Endothelial cell of umbilical vein (primary cell): ENCODE measurements around the gene ZNF516. TPM values are rescaled to one million over a fixed set of nuclear protein-coding genes. Genes with fewer than 3 reads are reported as not detected.

Experiments
- BruUV-seq: library from RNA; stranded (reverse); fragments of 400-500 nt; replicated peaks from 2 replicates; lab custom pipeline; 2021; lab: Mats Ljungman, UMichigan
- CTCF ChIA-PET: fragments of 300-600, 350-600 bp; sonication (Branson Sonifier 250); formaldehyde crosslinking; loops from one replicate; lab custom pipeline; 2021; ENCODE audit warnings: antibody characterized with exemption, inconsistent platforms; lab: Charles Lee
- POLR2A ChIA-PET: fragments of 300-600, 350-600 bp; sonication (Branson Sonifier 250); formaldehyde crosslinking; loops from one replicate; lab custom pipeline; 2021; ENCODE audit warnings: antibody characterized with exemption, inconsistent platforms; lab: Charles Lee
- DNase-seq: peaks from one replicate; pipeline ENCODE4 v3.0.0-alpha.2; 2011; ENCODE audit warnings: low read depth, low spot score
- FAIRE-seq: peaks from 2 replicates; lab custom pipeline; 2011; peaks lifted over from hg19 to GRCh38; lab: Jason Lieb, UNC
- H2AFZ ChIP-seq: 2 replicates; pipeline ENCODE4 v1.6.0; 2012; ENCODE audit warnings: low read depth, low read length, control low read depth, inconsistent platforms
- H3K27ac ChIP-seq: 2 replicates; pipeline ENCODE4 v1.5.1; 2011; ENCODE audit warnings: low read depth, mild to moderate bottlenecking, control low read depth, low read length, moderate library complexity; ENCODE audit not compliant: insufficient read depth
- H3K27me3 ChIP-seq, 2 experiments: 2 replicates each; pipeline versions ENCODE4 v1.6.0 to v1.6.1; 2011; ENCODE audit warnings: low read length in 2 of 2, mixed read lengths in 1 of 2; ENCODE audit not compliant: control insufficient read depth in 2 of 2, insufficient read depth in 2 of 2
- H3K36me3 ChIP-seq, 2 experiments: 2 replicates in 1 of 2; 3 replicates in 1 of 2; pipeline ENCODE4 v1.5.1; 2011; ENCODE audit warnings: low read length in 2 of 2, mild to moderate bottlenecking in 1 of 2, moderate library complexity in 1 of 2; ENCODE audit not compliant: control insufficient read depth in 2 of 2, insufficient read depth in 2 of 2; ENCODE audit errors: extremely low read depth in 1 of 2
- H3K4me1 ChIP-seq: 3 replicates; pipeline ENCODE4 v1.5.1; 2011; ENCODE audit warnings: mild to moderate bottlenecking, low read length; ENCODE audit not compliant: control insufficient read depth, insufficient read depth; ENCODE audit errors: extremely low read depth
- H3K4me2 ChIP-seq: 2 replicates; pipeline ENCODE4 v1.6.1; 2011; ENCODE audit warnings: low read length, control low read depth, mixed read lengths; ENCODE audit not compliant: insufficient read depth
- H3K4me3 ChIP-seq, 3 experiments: fragments of 200-600 bp in 1 of 3; sonication (generic), shearing (Covaris generic) in 1 of 3; replicated peaks in 1 of 3; 2 replicates each; pipeline ENCODE4 v1.5.1; 2011 to 2016; ENCODE audit warnings: control low read depth in 3 of 3, low read length in 3 of 3, mild to moderate bottlenecking in 2 of 3, inconsistent platforms in 1 of 3, low read depth in 1 of 3, moderate library complexity in 1 of 3; ENCODE audit not compliant: insufficient read depth in 1 of 3
- H3K79me2 ChIP-seq: 2 replicates; pipeline ENCODE4 v1.6.0; 2012; ENCODE audit warnings: low read length, inconsistent platforms; ENCODE audit not compliant: control insufficient read depth, insufficient read depth
- H3K9ac ChIP-seq: replicated peaks from 2 replicates; pipeline ENCODE3; 2011; ENCODE audit warnings: low read length, control low read depth; ENCODE audit not compliant: insufficient read depth; ENCODE audit errors: extremely low read depth
- H3K9me1 ChIP-seq: replicated peaks from 3 replicates; pipeline ENCODE4 v1.6.0; 2011; ENCODE audit warnings: mild to moderate bottlenecking, low read length; ENCODE audit not compliant: control insufficient read depth, insufficient read depth; ENCODE audit errors: extremely low read depth
- H3K9me3 ChIP-seq: replicated peaks from 2 replicates; pipeline ENCODE4 v1.5.1; 2012; ENCODE audit warnings: low read length, inconsistent platforms; ENCODE audit not compliant: control insufficient read depth, insufficient read depth
- H4K20me1 ChIP-seq: replicated peaks from 2 replicates; pipeline ENCODE3; 2011; ENCODE audit warnings: mild to moderate bottlenecking, low read length; ENCODE audit not compliant: control insufficient read depth, insufficient read depth; ENCODE audit errors: extremely low read depth
- EZH2 ChIP-seq: IDR thresholded peaks from 2 replicates; pipeline ENCODE4 v1.6.1; 2012; ENCODE audit warnings: borderline replicate concordance, low read depth, mild to moderate bottlenecking, moderate library complexity, low read length, inconsistent platforms; ENCODE audit not compliant: severe bottlenecking
- FOS ChIP-seq: IDR thresholded peaks from 2 replicates; pipeline ENCODE4 v1.6.1; 2011; ENCODE audit warnings: mild to moderate bottlenecking, low read length, moderate library complexity, borderline replicate concordance; ENCODE audit not compliant: insufficient read depth
- GATA2 ChIP-seq: IDR thresholded peaks from 2 replicates; pipeline ENCODE4 v1.7.0; 2011; ENCODE audit warnings: low read depth, mild to moderate bottlenecking, moderate library complexity, mixed read lengths, low read length; ENCODE audit not compliant: insufficient read length, insufficient read depth
- JUN ChIP-seq: IDR thresholded peaks from 2 replicates; pipeline ENCODE4 v1.6.1; 2011; ENCODE audit warnings: borderline replicate concordance, low read depth; ENCODE audit not compliant: insufficient read length, insufficient read depth
- MYC ChIP-seq: IDR thresholded peaks from one replicate; pipeline ENCODE4 v1.6.1; 2011; ENCODE audit warnings: mild to moderate bottlenecking, low read depth, low read length
- POLR2AphosphoS5 ChIP-seq: IDR thresholded peaks from 2 replicates; pipeline ENCODE4 v1.6.1; 2012; ENCODE audit warnings: low read depth, mild to moderate bottlenecking, control low read depth, low read length, moderate library complexity; ENCODE audit not compliant: insufficient read depth
- dilution Hi-C: fragments of 300-500 bp; cut with MboI; formaldehyde crosslinking; loops from one replicate; pipeline ENCODE4 v1.15.0; 2019; ENCODE audit warnings: low sequenced_read_pairs; ENCODE audit not compliant: extremely low pct_ligation_motif_present
- intact Hi-C: fragments of 100-400 bp; cut with micrococcal nuclease; formaldehyde crosslinking; loops from one replicate; pipeline ENCODE4 v1.10.0; 2022
- polyA plus RNA-seq, 4 experiments: library from polyadenylated mRNA; depleted of rRNA in 3 of 4; stranded (reverse) in 3 of 4; unstranded in 1 of 4; fragments of >200 nt; gene quantifications; 2 replicates each; pipeline versions ENCODE4 v1.2.1 to v1.2.3, GENCODE V29; 2011 to 2012; ENCODE audit warnings: missing spikeins in 1 of 4
- total RNA-seq: library from RNA; stranded (reverse); gene quantifications from 2 replicates; pipeline ENCODE4 v1.2.3, GENCODE V29; 2021
- TF ChIP-seq, protein P1 (sequence below): IDR thresholded peaks from 2 replicates; pipeline ENCODE4 v1.6.1; 2011; ENCODE audit not compliant: insufficient read depth, insufficient read length

Gene ZNF516
- total and polyA plus RNA-seq, 2 donors (not counting 3 experiments of a cell fraction or from before 2014, with no cell fraction given): 3.6 to 19.1 TPM

- no peaks in the 10 kb centered on the region for H3K9me3 ChIP-seq
- intact Hi-C loops: no loop called here
- peaks cover 5% of the 10 kb centered on the region for H3K79me2 ChIP-seq
- no peaks in the 10 kb centered on the region for H3K27me3 ChIP-seq
- no peak overlapping the region for H3K4me2 ChIP-seq
- no peak overlapping the region for H2AFZ ChIP-seq
- no peak overlapping the region for H3K27ac ChIP-seq
- TF ChIP-seq POLR2AphosphoS5: no peak
- TF ChIP-seq FOS: no peak
- no peak for TF ChIP-seq EZH2
- no peak for TF ChIP-seq GATA2
- H3K4me3 ChIP-seq: no peak overlapping the region
- H4K20me1 ChIP-seq: no peaks in the 10 kb centered on the region
- no peak overlapping the region for H3K9ac ChIP-seq
- no TSS peak for BruUV-seq
- H3K36me3 ChIP-seq: no peaks in the 10 kb centered on the region
- FAIRE-seq: no peak
- ChIA-PET POLR2A (no interaction called here), CTCF (no interaction called here)
- dilution Hi-C loops: no loop called here
- no peak for DNase-seq
- no peaks in the 10 kb centered on the region for H3K4me1 ChIP-seq
- no peaks in the 10 kb centered on the region for H3K9me1 ChIP-seq
Measured at GRCh38 chr18:76467371-76468190, 27.5 kb downstream of the ZNF516 start.

DNA sequence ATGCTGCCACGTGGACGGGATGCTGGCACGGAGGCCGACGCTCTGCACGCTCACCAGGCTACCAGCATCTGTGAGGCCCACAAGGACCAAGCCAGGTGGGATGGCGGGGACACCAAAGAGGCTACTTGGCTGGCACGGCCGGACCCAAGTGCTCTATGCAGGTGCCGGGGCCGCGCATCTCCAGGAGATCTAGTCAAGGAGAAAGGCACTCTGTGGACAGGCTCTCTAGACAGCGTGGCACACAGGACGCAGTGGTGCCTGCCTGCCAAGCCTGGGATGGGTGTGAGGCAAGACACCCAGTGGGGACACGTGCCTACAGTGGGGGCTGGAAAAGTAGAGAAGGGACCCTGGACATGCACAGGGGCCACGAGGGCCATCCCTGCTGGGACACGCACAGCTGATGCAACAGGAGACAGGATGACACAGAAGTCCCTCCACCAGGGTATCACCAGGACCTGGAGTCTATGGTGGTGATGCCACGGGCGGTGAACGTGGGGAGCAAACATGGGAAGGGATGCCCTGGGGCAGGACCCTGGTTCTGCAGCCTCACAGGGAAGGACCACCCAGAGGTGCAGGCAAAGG is 28.5 kb downstream of the ZNF516 start:
- no peak overlapping the region for H3K4me3 ChIP-seq
- H2AFZ ChIP-seq: no peak overlapping the region
- intact Hi-C loops (no loop called here), dilution Hi-C loops (no loop called here)
- no peaks in the 10 kb centered on the region for H3K9me3 ChIP-seq
- no peaks in the 10 kb centered on the region for H3K79me2 ChIP-seq
- no peak overlapping the region for H3K27ac ChIP-seq
- no peaks in the 10 kb centered on the region for H3K4me1 ChIP-seq
- no TSS peak for BruUV-seq
- H3K36me3 ChIP-seq: no peaks in the 10 kb centered on the region
- CTCF ChIA-PET: no interaction called here
- H4K20me1 ChIP-seq: no peaks in the 10 kb centered on the region
- TF ChIP-seq EZH2 (no peak), MYC (no peak), GATA2 (no peak), JUN (no peak), FOS (no peak)
- TF ChIP-seq, protein P1, sequence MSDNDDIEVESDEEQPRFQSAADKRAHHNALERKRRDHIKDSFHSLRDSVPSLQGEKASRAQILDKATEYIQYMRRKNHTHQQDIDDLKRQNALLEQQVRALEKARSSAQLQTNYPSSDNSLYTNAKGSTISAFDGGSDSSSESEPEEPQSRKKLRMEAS: no peak
- no peak overlapping the region for H3K4me2 ChIP-seq
- POLR2A ChIA-PET: no interaction called here
- no peak for DNase-seq
- H3K9ac ChIP-seq: no peak overlapping the region
- H3K27me3 ChIP-seq: no peaks in the 10 kb centered on the region
- no peak for FAIRE-seq
- no peaks in the 10 kb centered on the region for H3K9me1 ChIP-seq
